G401.6 (cell line): ENCODE results near the gene ARMC10.
"Not testable (repeated sequence)": the region's sequence is repeated elsewhere in the genome, so short reads cannot be mapped to it uniquely, and the experiment has no call there.

Experiments used
- FAIRE-seq: peaks from 2 replicates; lab custom pipeline; 2012; peaks lifted over from hg19 to GRCh38; lab: Jason Lieb, UNC

ARMC10 gene

GRCh38 chr7:103124429-103124979, 49.6 kb downstream of the ARMC10 start:
- no peak for FAIRE-seq

- FAIRE-seq: no peak
These were observed 52.1 kb downstream of the ARMC10 start for GRCh38 chr7:103127006-103127405.

GRCh38 chr7:103129702-103130549, 55.0 kb downstream of the ARMC10 start:
- FAIRE-seq: no peak

GRCh38 chr7:103130901-103131624, 56.1 kb downstream of the ARMC10 start:
- no peak for FAIRE-seq

- no peak for FAIRE-seq
These were observed 58.2 kb downstream of the ARMC10 start for GRCh38 chr7:103132995-103133688.

GRCh38 chr7:103134836-103135554, 60.1 kb downstream of the ARMC10 start:
- no peak for FAIRE-seq

GRCh38 chr7:103140061-103140460, 65.1 kb downstream of the ARMC10 start:
- no peak for FAIRE-seq

- no peak for FAIRE-seq
These were observed 65.7 kb downstream of the ARMC10 start for GRCh38 chr7:103140685-103141084.

- FAIRE-seq: no peak
These were observed 66.9 kb downstream of the ARMC10 start for GRCh38 chr7:103141753-103142404.

GRCh38 chr7:103142494-103142893, 67.6 kb downstream of the ARMC10 start:
- no peak for FAIRE-seq

- FAIRE-seq: no peak
These were observed 68.9 kb downstream of the ARMC10 start for GRCh38 chr7:103143868-103144267.

GRCh38 chr7:103144754-103145153, 69.8 kb downstream of the ARMC10 start:
- FAIRE-seq: not testable (repeated sequence)

GRCh38 chr7:103148131-103148993, 73.4 kb downstream of the ARMC10 start:
- no peak for FAIRE-seq
